Measurements from ENCODE around the gene SESTD1.

- TF ChIP-seq CTCF (conservative IDR thresholded peaks at IDR 0.05; ENCODE audit: low read depth in 2 of 2) (no peak), REST (IDR thresholded peaks at IDR 0.05; ENCODE audit: unreplicated experiment) (no peak), ZNF114 (CRISPR knock-in tag; IDR thresholded peaks at IDR 0.05) (no peak), EZH2 (IDR thresholded peaks at IDR 0.05; ENCODE audit: low read depth, unreplicated experiment) (no peak), POLR2AphosphoS5 (IDR thresholded peaks at IDR 0.05; ENCODE audit: low read depth) (no peak), JUNB (IDR thresholded peaks at IDR 0.05; ENCODE audit: unreplicated experiment) (no peak), ETS1 (IDR thresholded peaks at IDR 0.05) (no peak), EZH2phosphoT487 (IDR thresholded peaks at IDR 0.05; ENCODE audit: unreplicated experiment) (no peak), CREB1 (CRISPR knock-in tag; IDR thresholded peaks at IDR 0.05; ENCODE audit: low read depth) (no peak), STAT1 (IDR thresholded peaks at IDR 0.05; ENCODE audit: unreplicated experiment) (no peak), ZNF462 (CRISPR knock-in tag; IDR thresholded peaks at IDR 0.05) (no peak), NANOG (IDR thresholded peaks at IDR 0.05; ENCODE audit: borderline replicate concordance) (no peak), ZNF331 (CRISPR knock-in tag; IDR thresholded peaks at IDR 0.05; ENCODE audit: low read depth) (no peak)
These were observed 34.0 kb upstream of the SESTD1 start for GRCh38 chr2:179298666-179299065.
